SK-N-SH (cell line): ENCODE data around the gene DHRSX.

ENCODE experiments used
- CTCF ChIP-seq: fragments of 200-600 bp; sonication (generic); IDR thresholded peaks from 2 replicates; pipeline ENCODE4 v1.6.1; 2017; ENCODE audit warnings: antibody characterized with exemption, mild to moderate bottlenecking, moderate library complexity
- EP300 ChIP-seq, 2 experiments: IDR thresholded peaks; 2 replicates each; pipeline versions ENCODE4 v1.4.0 to v1.6.1; 2012; ENCODE audit warnings: borderline replicate concordance in 1 of 2, low read depth in 1 of 2, low read length in 1 of 2
- EZH2phosphoT487 ChIP-seq: fragments of 200-600 bp; sonication (generic); IDR thresholded peaks from 2 replicates; pipeline ENCODE4 v1.6.1; 2017; ENCODE audit warnings: low read depth, mixed run types, mild to moderate bottlenecking, antibody characterized with exemption, moderate library complexity, borderline replicate concordance
- FOXJ3 ChIP-seq: sonication (generic); formaldehyde crosslinking; IDR thresholded peaks from 2 replicates; pipeline ENCODE4 v1.5.1; 2020; ENCODE audit warnings: mild to moderate bottlenecking, missing genetic modification reagents
- GATA2 ChIP-seq: sonication (generic); formaldehyde crosslinking; IDR thresholded peaks from 2 replicates; pipeline ENCODE4 v1.5.0; 2020; ENCODE audit warnings: mild to moderate bottlenecking, missing genetic modification reagents
- JUND ChIP-seq: IDR thresholded peaks from 2 replicates; pipeline ENCODE4 v1.4.0; 2012
- POLR2AphosphoS5 ChIP-seq: IDR thresholded peaks from 2 replicates; pipeline ENCODE4 v1.6.1; 2012; ENCODE audit warnings: low read depth, low read length
- REST ChIP-seq: IDR thresholded peaks from 2 replicates; pipeline ENCODE4 v1.6.1; 2012; ENCODE audit warnings: mild to moderate bottlenecking, low read depth, low read length, moderate library complexity
- SIN3A ChIP-seq: IDR thresholded peaks from 2 replicates; pipeline ENCODE4 v1.6.1; 2012; ENCODE audit warnings: low read depth, mild to moderate bottlenecking, low read length, moderate library complexity, borderline replicate concordance
- TCF12 ChIP-seq: IDR thresholded peaks from 2 replicates; pipeline ENCODE4 v1.4.0; 2012
- ZBTB33 ChIP-seq: IDR thresholded peaks from 2 replicates; pipeline ENCODE4 v1.4.0; 2012; ENCODE audit warnings: low read depth, borderline replicate concordance

DNA sequence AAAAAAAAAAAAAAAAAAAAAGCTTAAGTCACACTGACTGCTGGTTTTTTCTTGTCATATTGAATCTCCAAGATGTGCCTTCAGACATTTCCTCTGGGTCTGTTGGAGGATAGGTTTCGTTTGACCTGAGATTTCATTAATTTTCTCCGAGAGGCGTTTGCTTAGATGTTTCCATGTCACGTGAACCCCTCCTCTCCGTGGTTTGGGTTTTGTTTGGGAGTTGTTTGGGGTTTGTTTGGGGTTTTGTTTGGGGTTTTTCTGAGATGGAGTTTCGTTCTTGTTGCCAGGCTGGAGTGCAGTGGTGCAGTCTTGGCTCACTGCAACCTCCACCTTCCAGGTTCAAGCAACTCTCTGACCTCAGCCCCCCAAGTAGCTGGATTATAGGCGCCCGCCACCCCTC, 40.8 kb upstream of the DHRSX start:
- no peak for TF ChIP-seq CTCF
- TF ChIP-seq FOXJ3 (CRISPR knock-in tag): no peak
- no peak for TF ChIP-seq ZBTB33
- TF ChIP-seq GATA2 (CRISPR knock-in tag): no peak
- TF ChIP-seq EZH2phosphoT487: no peak
- no peak for TF ChIP-seq SIN3A
- no peak for TF ChIP-seq TCF12
- no peak for TF ChIP-seq POLR2AphosphoS5
- no peak for TF ChIP-seq EP300 (IDR thresholded peaks at IDR 0.05; ENCODE audit: borderline replicate concordance in 1 of 2, low read depth in 1 of 2, low read length in 1 of 2)
- TF ChIP-seq REST: no peak
- TF ChIP-seq JUND: no peak
